GF-D8 (cell line): ENCODE measurements around the gene WEE1.
A peak's percentile ranks its signal among the peaks of the same experiment; 100 is the strongest.
"Not testable (repeated sequence)": the region's sequence is repeated elsewhere in the genome, so short reads cannot be mapped to it uniquely, and the experiment has no call there.

ENCODE experiments used
- DNase-seq: peaks from one replicate; lab custom pipeline; 2025; lab: John Stamatoyannopoulos, UW

WEE1 gene

DNA sequence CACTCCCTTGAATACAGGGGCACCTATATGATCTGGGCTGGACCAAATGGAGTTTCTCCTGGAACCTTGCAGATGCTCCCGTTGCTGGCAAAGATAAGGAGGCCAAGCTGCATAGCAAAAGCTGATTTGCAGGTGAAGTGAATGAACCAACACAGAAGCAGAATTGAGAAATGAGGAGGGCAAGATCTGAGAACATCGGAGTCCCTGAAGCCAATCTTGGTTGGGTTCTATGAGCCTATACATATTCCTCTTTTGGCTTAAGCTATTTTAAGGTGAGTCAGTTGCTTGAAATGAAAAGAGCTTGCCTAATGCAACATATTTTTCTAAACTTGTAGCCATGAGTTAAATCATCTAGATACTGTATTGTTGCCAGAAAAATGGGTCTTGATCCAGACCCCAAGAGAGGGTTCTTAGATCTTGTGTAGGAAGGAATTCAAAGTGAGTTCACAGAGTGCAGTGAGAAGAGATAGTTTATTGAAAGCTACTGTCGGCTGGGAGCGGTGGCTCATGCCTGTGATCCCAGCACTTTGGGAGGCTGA, 23.5 kb downstream of the WEE1 start:
- no peak for DNase-seq

DNA sequence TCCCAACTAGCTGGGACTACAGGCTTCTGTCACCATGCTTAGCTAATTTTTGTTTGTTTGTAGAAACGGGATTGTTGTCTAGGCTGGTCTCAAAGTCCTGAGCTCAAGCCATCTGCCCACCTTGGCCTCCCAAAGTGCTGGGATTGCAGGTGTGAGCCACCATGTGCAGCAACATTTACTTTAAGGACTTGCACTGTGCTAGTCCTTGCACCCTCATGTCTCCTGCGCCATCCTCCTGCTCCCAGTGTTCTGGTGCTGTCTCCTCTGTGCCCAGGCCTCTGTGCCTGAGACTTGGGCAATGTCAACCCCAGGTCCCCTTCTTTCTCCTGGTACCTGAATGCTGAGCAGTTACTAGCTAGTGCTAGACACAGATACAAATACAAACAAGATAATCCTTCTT, 26.7 kb downstream of the WEE1 start:
- no peak for DNase-seq

DNA sequence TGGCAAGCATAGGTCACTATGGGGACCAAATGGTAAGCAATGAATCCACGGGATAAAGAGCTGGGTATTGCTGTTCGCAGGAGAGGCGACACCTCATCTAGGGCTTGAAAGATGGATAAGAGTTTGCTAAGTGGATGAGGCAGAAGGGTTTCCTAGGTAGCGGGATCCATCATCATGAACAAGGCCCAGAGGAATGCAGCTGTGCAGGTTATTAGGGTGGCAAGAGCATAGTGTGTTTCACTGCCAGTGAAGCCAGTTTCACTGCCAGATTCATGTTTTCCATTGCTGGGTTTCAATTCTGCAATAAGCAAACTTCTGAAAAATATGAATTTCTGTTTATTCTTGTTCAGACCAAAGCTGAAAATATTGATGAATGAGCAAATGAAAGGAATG, 27.2 kb downstream of the WEE1 start:
- no peak for DNase-seq

DNA sequence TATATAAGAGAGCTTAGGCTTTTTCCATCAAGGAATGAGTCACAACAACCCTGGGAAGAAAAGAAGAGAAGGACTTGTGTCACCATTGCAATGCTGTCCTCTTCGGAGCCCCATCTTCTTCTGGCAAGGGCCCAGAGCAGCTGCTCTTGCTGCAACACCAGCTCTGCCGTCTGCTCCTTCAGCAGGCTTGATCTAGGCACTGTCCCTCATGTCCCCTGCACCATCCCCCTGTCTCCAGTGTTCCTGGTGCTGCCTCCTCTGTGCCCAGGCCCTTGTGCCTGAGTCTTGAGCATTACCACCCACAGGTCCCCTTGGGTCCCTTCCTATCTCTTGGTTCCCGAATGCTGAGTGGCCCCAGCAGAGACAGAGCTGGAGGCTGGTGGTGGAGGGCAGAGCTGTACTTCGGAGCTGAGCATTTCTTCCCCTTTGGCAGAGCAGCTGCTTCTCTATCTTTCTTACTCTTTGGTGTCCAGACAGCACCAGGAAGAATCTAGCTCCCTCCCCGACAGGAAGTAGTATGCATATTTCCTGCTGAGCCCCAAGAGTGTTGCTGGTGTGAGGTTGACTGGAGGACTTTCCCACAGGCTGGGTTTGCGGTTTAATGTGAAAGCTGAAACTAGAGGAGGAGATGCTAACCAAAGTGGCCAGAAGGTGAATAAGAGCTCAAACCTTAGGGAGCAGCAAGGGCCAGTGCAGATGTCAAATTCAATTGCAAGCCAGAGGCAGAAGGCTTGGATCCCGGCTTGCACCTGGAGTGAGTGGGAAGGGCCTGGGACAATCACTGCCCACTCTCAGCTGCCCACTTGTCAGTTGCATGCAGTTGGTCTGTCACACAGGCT, 27.8 kb downstream of the WEE1 start:
- DNase-seq: peak; percentile 79

DNA sequence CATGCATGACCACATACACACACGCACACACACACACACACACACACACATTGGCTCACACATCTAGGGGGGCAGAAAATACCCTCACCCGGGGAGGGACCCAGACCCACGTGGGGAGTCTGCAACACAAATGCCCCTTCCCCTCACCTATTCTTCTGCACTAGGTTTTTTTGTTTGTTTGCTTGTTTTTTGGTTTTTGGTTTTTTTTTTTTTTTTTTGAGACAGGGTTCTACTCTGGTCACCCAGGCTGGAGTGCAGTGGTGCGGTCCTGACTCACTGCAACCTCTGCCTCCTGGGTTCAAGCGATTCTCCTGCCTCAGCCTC, 28.4 kb downstream of the WEE1 start:
- DNase-seq: no peak

DNA sequence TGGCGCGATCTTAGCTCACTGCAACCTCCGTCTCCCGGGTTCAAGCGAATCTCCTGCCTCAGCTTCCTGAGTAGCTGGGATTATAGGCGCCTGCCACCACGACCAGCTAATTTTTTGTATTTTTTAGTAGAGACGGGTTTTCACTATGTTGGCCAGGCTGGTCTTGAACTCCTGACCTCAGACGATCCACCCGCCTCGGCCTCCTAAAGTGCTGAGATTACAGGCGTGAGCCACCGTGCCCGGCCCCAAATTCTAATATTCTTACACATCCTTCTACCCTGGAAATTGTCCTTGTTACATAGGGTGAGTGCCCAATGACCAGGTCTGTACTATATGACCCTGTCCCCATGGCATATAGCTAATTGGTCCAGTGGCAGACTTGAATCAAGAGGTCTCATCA, 29.7 kb downstream of the WEE1 start:
- not testable (repeated sequence) for DNase-seq

DNA sequence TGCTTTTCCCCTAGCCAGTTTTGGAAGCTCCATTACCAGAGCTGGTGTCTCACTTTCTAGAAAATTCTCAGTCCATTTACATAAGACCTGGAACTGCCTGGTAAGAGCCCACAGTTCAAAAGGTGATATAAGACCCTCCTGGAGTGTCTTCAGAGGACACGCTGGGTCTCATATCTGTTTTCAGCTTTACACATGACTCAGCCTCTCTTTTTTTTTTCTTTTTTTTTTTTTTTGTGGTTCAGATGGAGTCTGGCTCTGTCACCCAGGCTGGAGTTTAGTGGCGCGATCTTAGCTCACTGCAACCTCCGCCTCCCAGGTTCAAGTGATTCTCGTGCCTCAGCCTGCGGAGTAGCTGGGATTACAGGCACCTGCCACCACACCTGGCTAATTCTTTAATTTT, 30.7 kb downstream of the WEE1 start:
- no peak for DNase-seq

DNA sequence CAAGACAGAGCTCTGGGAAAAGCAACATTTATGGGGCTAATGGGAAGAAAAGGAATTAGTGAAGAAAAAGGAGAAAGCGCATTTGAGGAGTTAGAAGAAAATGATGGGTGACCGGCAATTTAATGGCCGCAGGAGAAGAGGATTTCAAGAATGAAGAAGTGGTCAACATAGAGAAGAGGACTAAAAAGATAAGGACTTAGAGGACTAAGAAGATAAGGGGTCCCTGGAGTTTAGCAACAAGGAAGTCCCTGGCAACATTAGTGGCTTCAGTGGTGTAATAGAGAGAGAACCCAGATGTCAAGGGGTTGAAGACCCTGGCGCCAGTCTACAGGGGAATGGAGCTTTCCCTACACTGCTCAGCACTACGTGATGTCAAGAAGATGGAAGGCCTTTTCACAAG, 32.3 kb downstream of the WEE1 start:
- peak; percentile 35 for DNase-seq

DNA sequence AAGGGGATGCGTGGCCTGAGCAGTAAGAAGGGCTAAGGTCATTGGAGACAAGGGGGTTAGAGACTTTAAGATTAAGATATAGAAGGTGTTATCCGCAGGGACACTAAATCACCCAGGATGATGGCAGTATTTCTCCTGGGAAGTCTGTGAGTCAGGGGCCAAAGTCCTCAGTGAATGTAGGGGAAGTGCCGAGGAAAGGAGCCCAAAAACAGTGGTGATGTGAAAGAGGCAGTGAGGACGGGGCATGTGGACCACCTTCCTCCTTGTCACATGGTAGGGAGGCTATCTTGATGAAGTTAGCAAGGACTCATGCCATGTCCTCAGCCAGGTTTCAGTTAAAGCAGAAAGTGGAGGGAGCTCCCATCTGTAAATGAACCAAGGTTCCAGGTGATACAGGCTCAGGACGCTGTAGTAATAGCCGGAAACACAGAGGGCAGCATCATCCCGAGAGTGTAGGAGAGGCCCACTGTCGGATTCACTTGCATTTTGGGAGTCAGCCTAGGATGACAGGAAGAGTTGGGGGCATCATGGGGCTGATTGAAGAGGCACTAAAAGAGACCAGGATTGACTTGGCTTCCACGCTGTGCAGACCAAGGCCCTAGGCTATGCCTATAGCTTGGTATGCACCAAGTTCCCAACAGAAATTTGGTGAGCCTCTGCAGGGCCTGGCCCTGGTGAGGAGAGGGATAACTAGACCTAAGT, 33.5 kb downstream of the WEE1 start:
- no peak for DNase-seq

DNA sequence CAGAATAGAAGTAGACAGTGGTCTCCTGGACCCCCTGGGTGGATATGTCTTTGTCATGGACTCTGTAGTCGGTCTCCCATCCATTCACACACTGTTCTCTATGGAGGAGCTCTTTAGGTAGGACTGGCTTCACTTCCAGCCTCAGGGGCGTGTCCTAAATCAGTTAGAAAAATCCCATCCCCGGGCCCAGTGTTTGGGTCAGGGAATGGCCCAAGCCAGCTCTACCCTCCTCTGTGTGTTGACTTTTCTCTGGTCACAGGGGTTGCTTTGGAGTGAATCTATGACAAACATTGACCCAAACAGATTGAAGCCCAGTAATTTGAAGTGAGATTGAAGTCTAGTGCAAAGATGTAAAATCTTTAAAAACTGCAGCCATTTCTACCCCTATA, 34.0 kb downstream of the WEE1 start:
- DNase-seq: no peak

DNA sequence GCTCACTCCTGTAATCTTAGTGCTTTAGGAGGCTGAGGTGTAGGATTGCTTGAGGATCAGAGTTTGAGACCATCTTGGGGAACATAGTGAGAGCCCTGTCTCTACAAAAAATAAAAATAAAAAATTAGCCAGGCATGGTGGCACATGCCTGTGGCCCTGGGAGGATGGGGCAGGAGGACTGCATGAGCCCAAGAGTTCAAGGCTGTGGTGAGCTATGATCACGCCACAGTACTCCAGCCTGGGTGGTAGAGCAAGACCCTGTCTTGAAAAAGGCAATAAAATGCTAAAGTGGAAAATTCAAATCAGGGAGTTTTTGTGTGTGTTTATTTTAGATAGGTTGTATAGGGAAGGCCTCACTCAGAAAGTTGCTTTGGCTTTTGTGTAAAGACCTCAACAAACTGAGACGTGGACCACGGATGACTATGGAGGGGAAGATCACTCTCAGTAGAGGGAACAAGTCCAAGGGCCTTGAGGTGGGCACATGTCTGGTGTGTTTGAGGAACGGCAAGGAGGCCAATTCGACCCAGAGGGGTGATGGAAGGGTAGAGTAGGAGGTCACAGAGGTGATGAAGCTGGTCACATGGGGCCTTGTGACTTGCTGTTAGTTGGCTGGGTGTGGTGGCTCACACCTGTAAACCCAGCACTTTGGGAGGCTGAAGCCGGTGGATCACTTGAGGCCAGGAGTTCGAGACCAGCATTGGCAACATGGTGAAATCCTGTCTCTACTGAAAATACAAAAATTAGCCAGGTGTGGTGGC, 35.7 kb downstream of the WEE1 start:
- no peak for DNase-seq

DNA sequence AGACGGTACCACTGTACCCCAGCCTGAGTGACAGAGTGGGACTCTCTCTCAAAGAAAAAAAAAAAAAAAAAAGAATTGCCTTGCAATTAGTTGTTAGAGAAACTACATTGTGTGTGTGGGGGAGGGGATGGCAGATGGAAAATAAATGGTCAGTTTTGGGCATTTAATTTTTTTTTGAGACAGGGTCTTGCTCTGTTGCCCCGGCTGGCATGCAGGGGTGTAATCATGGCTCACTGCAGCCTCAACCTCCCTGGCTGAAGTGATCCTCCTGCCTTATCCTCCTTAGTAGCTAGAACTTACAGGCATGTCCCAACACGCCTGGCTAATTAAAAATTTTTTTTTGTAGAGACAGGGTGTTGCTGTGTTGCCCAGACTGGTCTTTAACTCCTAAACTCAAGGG, 36.4 kb downstream of the WEE1 start:
- no peak for DNase-seq

DNA sequence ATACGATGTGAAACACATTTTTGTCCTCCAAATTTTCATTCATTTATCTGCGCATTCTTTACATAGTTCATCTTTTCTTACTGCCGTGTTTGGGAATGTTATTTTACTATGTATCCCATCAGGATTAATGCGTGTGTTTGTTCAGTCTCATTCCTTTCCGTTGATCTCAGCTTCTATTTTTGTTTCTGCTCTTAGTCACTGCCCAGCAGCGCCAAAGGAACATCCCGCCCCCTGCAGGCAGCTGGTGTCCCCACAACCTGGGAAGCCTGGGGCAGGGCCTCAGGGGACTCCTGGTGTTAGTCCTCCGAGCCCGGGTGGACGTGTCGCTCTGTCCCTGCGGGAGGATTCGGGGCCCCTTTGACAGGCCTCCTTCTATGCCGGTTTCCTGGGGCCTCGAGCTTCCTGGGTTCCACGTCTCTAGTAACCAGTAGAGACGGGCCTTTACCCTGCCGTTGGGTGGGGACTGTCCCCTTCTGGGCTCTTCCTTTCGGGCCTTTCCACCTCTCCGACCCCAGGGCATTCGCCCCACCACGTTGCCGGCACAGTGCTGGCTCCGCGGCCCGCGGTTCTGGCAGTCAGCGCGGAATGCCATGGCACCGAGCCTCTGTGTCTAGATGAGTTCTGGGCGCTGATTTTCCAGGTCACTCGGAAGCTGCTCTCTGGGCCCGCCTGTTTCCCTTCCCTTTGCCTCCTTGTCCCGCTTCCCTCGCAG, 39.8 kb downstream of the WEE1 start:
- peak; percentile 54 for DNase-seq

DNA sequence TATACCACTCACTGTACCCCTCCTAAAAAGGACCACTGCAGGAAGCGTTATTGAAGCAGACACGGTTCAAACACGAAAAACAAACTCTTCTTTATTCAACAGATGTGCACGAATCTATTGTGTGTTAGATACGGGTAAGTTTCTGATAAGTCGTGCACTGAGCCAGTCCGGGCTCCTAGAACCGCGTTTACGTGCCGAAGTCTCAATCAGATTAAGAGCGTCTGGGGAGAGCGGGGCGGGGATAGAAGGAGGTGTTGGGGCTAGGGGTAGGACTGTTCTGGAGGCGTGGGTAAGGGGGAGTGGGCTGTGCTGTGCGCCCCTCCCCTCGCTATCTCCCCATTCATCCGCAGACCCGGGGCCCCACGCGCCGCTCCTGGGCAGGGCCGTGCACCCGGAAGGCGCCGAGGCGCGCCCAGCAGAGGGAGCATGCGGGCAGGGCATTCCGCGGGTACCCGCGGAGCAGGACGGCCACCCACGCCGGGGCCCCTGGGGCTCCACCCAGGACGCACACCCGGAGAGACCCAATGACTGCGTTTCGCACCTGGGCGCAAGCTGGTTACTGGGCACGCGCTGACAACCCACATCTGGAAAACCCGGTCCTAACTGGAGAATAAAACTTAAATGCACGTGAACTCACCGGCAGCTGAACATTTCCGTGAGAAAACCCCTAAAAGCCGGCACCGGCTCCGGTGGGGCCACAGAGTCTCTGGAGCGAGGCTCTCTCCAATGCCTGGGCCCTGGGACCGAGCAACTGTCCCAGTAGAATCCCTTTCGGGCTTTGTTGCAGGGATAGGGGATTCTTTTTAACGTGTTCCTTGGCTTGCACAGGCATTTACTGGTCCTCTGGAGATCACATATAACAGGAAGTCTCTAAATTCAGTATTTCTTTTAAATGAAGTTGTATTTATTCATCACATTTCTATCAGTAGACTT, 40.6 kb downstream of the WEE1 start:
- peak; percentile 54 for DNase-seq

DNA sequence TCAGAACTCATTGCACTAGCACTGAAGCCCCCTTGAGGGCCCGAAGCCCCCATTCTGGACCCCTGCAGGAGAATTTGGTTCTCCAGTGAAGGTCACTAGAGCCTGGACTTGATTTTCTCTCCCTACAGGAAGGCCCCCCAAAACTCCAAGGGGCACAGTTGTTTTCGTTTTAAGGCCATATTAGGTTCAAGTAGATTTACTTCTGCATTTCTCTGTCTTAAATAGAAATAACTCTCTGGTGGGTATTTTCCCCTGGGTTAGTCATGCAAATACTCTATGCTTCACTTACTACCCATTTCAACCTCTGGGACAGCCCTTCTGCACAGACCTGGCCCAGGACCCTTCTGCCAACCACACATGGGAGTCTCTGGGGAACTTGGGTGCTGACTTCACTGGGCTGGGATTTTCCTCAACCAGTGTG, 41.6 kb downstream of the WEE1 start:
- DNase-seq: no peak

DNA sequence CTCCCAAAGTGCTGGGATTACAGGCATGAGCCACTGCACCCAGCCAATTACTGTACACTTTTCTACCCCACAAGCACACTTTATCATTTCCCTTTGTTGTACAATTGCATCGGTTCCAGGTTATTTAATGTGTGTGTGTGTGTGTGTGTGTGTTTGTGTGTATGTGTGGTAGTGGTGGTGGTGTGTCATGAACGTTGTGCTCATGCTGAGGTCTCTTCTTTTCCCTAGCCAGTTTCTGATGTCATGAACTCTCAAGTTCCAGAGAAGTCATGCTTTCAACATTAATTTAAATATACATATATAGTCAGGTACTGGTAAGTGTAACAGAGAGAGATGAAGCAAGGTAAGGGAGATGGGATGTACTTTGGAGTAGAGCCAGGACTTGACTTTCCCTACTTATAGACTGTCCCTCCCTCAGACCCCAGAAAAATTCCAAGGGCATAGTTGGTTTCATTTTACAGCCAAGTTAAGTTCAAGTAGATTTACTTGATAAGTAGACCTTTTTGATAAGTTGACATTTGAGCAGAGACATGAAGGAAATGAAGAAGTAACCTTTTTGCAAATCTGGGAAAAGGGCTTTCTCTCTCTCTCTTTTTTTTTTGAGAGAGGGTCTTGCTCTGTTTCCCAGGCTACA, 42.7 kb downstream of the WEE1 start:
- DNase-seq: no peak

DNA sequence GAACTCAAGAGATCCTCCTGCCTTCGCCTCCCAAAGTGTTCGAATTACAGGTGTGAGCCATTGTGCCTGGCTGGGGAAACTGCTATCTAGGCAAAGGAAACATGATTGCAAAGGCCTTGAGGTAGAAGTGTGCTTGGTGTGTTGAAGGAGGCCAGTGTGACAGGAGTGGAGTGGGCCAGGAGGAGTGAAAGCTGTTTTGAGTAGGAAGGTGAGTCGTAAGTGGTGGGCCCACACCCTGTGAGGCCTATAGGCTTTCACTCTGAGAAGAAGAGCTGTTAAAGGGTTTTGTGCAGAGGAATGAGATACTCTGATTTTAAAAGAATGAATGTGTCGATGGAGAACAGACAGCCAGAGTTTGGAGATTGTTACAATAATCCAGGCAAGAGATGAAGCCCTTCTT, 43.4 kb downstream of the WEE1 start:
- no peak for DNase-seq

DNA sequence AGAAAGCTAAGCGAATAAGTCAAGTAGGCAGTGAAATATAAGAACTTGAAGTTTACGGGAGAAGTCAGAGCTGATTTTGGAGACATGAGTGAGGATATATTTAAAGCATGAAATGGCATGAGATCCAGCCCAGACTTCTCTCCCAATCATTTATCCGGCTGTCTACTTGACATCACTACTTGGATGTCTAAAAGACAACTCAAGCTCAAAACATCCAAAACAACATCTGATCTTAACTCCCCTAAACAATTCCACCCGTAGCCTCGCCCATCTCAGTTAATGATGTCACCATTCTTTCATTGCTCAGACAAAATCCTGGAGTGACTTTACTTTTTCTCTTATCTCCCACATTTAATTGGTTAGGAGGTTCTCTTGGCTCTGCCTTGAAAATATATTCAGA, 44.5 kb downstream of the WEE1 start:
- DNase-seq: no peak

DNA sequence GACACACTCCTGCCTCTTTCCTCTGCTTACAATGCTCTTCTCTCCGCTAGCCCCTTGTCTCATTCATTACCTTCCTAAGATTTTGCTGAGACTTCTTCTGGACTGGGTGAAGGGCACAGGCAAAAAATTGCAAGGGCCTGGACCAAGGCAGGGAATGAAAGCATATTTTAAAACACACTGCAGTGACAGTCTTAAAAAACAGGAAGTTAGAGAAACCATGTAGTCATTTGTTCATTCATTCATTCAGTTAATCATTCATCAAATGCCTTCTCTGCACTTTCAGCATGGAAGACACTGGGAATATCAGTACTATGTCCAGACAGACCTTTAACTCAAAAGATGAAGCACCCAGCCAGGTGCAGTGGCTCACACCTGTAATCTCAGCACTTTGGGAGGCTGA, 45.5 kb downstream of the WEE1 start:
- no peak for DNase-seq

DNA sequence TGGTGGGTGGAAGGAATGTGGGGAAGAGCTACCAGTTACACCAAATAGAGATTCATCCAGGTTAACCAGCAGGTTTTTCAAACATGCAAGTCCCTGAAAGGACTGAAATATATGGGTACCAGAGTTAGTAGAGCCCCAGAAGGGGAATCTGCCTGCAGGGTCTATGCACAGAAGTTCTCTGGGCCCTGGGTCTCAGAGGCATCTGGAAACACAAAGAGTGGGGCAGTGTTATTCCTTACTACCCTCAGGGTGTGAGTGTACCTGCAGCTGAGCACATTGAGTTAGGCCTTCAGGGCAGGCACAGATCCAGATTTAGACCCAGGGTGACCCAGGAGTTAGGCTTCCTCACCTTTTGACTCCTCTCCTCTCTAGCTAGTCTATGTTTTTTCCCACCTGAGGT, 46.5 kb downstream of the WEE1 start:
- DNase-seq: no peak

DNA sequence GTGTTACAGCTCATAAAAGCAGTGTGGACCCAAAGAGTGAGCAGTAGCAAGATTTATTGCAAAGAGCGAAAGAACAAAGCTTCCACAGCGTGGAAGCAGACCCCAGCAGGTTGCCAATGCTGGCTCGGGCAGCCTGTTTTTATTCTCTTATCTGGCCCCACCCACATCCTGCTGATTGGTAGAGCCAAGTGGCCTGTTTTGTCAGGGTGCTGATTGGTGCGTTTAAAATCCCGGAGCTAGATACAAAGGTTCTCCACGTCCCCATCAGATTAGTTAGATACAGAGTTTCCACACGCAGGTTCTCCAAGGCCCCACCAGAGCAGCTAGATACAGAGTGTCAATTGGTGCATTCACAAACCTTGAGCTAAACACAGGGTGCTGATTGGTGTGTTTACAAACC, 48.9 kb downstream of the WEE1 start:
- DNase-seq: not testable (repeated sequence)
